ENCODE measurements around the gene C10orf53. TPM values are rescaled to one million over a fixed set of nuclear protein-coding genes. Genes with fewer than 3 reads are reported as not detected.

The C10orf53 gene
- total and polyA plus RNA-seq, 10 of the 15 experiments (the other 5 are each of a cell fraction or from before 2014, with no cell fraction given): not detected

DNA sequence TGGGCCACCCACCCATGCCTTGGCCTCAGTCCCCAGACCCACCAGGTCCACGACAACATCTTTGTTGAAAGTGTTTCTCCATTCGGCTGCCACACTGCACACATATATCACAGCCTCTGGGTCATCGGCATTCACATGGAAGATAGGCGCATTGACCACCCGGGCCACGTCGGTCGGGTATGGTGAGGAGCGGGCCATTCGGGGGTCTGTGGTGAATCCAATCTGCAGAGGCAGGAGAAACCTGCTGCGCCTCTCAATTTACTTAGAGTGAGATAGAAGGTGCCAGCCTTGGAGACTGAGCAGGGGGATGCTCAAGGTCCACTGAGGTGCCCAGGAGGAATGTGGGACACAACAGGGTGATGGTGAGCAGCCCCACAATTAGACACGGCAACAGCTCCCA lies 66.3 kb downstream of the C10orf53 start:
- H3K27ac ChIP-seq (ENCODE audit: control insufficient read depth, insufficient read depth): no peak overlapping the region
- H3K9ac ChIP-seq (ENCODE audit: control insufficient read depth, insufficient read depth, low read length): no peak overlapping the region
- H3K9me3 ChIP-seq (replicated peaks; ENCODE audit: control insufficient read depth, insufficient read depth, low read length): no peaks in the 10 kb centered on the region
- H3K79me2 ChIP-seq (ENCODE audit: control insufficient read depth, insufficient read depth, low read length): no peaks in the 10 kb centered on the region
- TF ChIP-seq MTA3 (IDR thresholded peaks at IDR 0.05; ENCODE audit: borderline replicate concordance, low read length) (no peak), IRF4 (IDR thresholded peaks at IDR 0.05; ENCODE audit: low read depth, low read length) (no peak), TARDBP (IDR thresholded peaks at IDR 0.05; ENCODE audit: borderline replicate concordance) (no peak), MEF2A (IDR thresholded peaks at IDR 0.05; ENCODE audit: insufficient read depth, low read depth, low read length) (no peak), SIX5 (IDR thresholded peaks at IDR 0.05; ENCODE audit: low read depth, low read length, severe bottlenecking) (no peak), BRCA1 (IDR thresholded peaks at IDR 0.05; ENCODE audit: low read depth, low read length) (no peak), SREBF1 (IDR thresholded peaks at IDR 0.05; ENCODE audit: low read length) (no peak), CHD4 (IDR thresholded peaks at IDR 0.05) (no peak), PAX8 (IDR thresholded peaks at IDR 0.05) (no peak), NBN (IDR thresholded peaks at IDR 0.05) (no peak), NRF1 (conservative IDR thresholded peaks at IDR 0.05; ENCODE audit: low read depth, low read length) (no peak), MTA2 (IDR thresholded peaks at IDR 0.05; ENCODE audit: low read depth) (no peak), HDAC2 (IDR thresholded peaks at IDR 0.05) (no peak)
- TF ChIP-seq, protein P1, sequence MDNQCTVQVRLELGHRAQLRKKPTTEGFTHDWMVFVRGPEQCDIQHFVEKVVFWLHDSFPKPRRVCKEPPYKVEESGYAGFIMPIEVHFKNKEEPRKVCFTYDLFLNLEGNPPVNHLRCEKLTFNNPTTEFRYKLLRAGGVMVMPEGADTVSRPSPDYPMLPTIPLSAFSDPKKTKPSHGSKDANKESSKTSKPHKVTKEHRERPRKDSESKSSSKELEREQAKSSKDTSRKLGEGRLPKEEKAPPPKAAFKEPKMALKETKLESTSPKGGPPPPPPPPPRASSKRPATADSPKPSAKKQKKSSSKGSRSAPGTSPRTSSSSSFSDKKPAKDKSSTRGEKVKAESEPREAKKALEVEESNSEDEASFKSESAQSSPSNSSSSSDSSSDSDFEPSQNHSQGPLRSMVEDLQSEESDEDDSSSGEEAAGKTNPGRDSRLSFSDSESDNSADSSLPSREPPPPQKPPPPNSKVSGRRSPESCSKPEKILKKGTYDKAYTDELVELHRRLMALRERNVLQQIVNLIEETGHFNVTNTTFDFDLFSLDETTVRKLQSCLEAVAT (IDR thresholded peaks at IDR 0.05): no peak
- TF ChIP-seq, protein P2, sequence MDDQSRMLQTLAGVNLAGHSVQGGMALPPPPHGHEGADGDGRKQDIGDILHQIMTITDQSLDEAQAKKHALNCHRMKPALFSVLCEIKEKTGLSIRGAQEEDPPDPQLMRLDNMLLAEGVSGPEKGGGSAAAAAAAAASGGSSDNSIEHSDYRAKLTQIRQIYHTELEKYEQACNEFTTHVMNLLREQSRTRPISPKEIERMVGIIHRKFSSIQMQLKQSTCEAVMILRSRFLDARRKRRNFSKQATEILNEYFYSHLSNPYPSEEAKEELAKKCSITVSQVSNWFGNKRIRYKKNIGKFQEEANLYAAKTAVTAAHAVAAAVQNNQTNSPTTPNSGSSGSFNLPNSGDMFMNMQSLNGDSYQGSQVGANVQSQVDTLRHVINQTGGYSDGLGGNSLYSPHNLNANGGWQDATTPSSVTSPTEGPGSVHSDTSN (IDR thresholded peaks at IDR 0.05; ENCODE audit: insufficient replicate concordance, low read depth, low read length): no peak
- intact Hi-C loops (cut with micrococcal nuclease; ENCODE audit: unreplicated experiment) (no loop called here), in situ Hi-C loops (cut with MboI) (no loop called here)
- H2AFZ ChIP-seq (ENCODE audit: control insufficient read depth, low read depth, low read length): no peak overlapping the region
- FAIRE-seq (no peak), ATAC-seq (no peak), DNase-seq (ENCODE audit: low read depth, low spot score) (no peak)
- H3K27me3 ChIP-seq (replicated peaks in 1 of 2; ENCODE audit: control insufficient read depth in 2 of 2, insufficient read depth in 2 of 2, low read length in 1 of 2): no peaks in the 10 kb centered on the region
- POLR2A ChIA-PET: no interaction called here
- SMC1A ChIA-PET (ENCODE audit: uncharacterized antibody, unreplicated experiment): no interaction called here
- BruUV-seq (replicated peaks): no TSS peak
- no peaks in the 10 kb centered on the region for H3K36me3 ChIP-seq (ENCODE audit: control insufficient read depth in 2 of 2, insufficient read depth in 2 of 2, low read length in 1 of 2)
- H3K4me1 ChIP-seq (ENCODE audit: control insufficient read depth, insufficient read depth, low read length): no peaks in the 10 kb centered on the region
- no peaks in the 10 kb centered on the region for H4K20me1 ChIP-seq (ENCODE audit: control insufficient read depth, insufficient read depth)
- WGBS (ENCODE audit: insufficient coverage, insufficient replicate concordance, low lambda C conversion rate, missing lambda C conversion rate): 59% methylated on average over 12 of the region's 12 CpGs
- CTCF ChIA-PET: no interaction called here
- RAD21 ChIA-PET (ENCODE audit: unreplicated experiment): no interaction called here
- H3K4me3 ChIP-seq: no peak overlapping the region
- H3K4me2 ChIP-seq (ENCODE audit: control insufficient read depth, insufficient read depth): no peak overlapping the region

Measured in GM12878 (cell line).